ENCODE data around the gene MGA.

DNA sequence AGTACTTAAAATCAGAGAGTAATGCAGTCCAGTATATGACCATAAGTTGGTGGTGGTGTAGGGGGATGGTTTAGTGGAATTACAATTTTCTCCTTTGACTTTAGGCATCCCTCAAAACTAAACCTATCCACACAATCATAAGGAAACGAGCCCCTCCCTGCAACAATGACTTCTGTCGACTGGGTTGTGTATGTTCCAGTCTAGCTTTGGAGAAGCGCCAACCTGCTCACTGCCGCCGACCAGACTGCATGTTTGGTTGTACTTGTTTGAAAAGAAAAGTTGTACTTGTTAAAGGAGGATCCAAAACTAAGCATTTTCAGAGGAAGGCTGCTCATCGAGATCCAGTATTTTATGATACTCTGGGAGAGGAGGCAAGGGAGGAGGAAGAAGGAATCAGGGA is 52.8 kb downstream of the MGA start:
- TF ChIP-seq EZH2phosphoT487 (IDR thresholded peaks at IDR 0.05; ENCODE audit: insufficient read depth, low read depth) (no peak), EZH2 (IDR thresholded peaks at IDR 0.05; ENCODE audit: insufficient read depth, poor library complexity, severe bottlenecking) (no peak)
